HCT116 (cell line): ENCODE data around the gene PDE6A. TPM values are rescaled to one million over a fixed set of nuclear protein-coding genes. Genes with fewer than 3 reads are reported as not detected.

Experiments used
- ATAC-seq: fragments of 200-7000 bp; cut with Tn5 transposase; 2 replicates; pipeline ENCODE4 v1.9.1; 2020; ENCODE audit warnings: mild to moderate bottlenecking, moderate library complexity
- BruUV-seq: library from RNA; stranded (reverse); fragments of 400-500 nt; replicated peaks from 2 replicates; lab custom pipeline; 2021; lab: Mats Ljungman, UMichigan
- CTCF ChIA-PET: fragments of 300-600 bp; sonication (Branson Sonifier 250); formaldehyde crosslinking; loops from one replicate; lab custom pipeline; 2021; ENCODE audit warnings: antibody characterized with exemption; lab: Charles Lee
- POLR2A ChIA-PET: fragments of 300-600, 350-600 bp; sonication (Branson Sonifier 250); formaldehyde crosslinking; loops from one replicate; lab custom pipeline; 2021; ENCODE audit warnings: antibody characterized with exemption; lab: Charles Lee
- RAD21 ChIA-PET, 2 experiments: fragments of 300-600 bp; sonication (Branson Sonifier 250); formaldehyde crosslinking; loops; one replicate each; lab custom pipeline; 2023; ENCODE audit warnings: low total read pairs in 2 of 2; ENCODE audit not compliant: uncharacterized antibody in 2 of 2, unreplicated experiment in 2 of 2, low non-redundant PET in 1 of 2; lab: Charles Lee
- DNase-seq: peaks from one replicate; pipeline ENCODE4 v3.0.0-alpha.2; 2010; ENCODE audit warnings: low read depth, low spot score
- H2AFZ ChIP-seq: fragments of 200-600 bp; shearing (Covaris generic), sonication (generic); 2 replicates; pipeline ENCODE4 v1.6.1; 2017; ENCODE audit warnings: low read depth, mixed run types, mixed read lengths, antibody characterized with exemption, low read length; ENCODE audit not compliant: poor library complexity, severe bottlenecking
- H3K27ac ChIP-seq: 2 replicates; pipeline ENCODE4 v1.5.1; 2012; ENCODE audit warnings: low read depth, low read length
- H3K27me3 ChIP-seq: fragments of 200-600 bp; sonication (generic); 2 replicates; pipeline ENCODE4 v1.6.1; 2016; ENCODE audit warnings: mixed run types, low read length, mixed read lengths; ENCODE audit not compliant: insufficient read depth
- H3K36me3 ChIP-seq, 2 experiments: fragments of 200-500 bp in 1 of 2; fragments of 200-600 bp in 1 of 2; sonication (Bioruptor generic) in 1 of 2; sonication (generic) in 1 of 2; 2 replicates each; pipeline versions ENCODE4 v1.5.1 to v1.6.1; 2014 to 2016; ENCODE audit warnings: low read length in 2 of 2, inconsistent platforms in 1 of 2, mixed read lengths in 1 of 2, mixed run types in 1 of 2; ENCODE audit not compliant: insufficient read depth in 2 of 2, control insufficient read depth in 1 of 2
- H3K4me1 ChIP-seq, 2 experiments: fragments of 200-600 bp in 1 of 2; sonication (generic) in 1 of 2; 2 replicates each; pipeline versions ENCODE4 v1.5.1 to v1.6.1; 2012 to 2017; ENCODE audit warnings: low read length in 2 of 2, inconsistent platforms in 1 of 2, mild to moderate bottlenecking in 1 of 2, mixed read lengths in 1 of 2, mixed run types in 1 of 2, moderate library complexity in 1 of 2; ENCODE audit not compliant: insufficient read depth in 2 of 2, control insufficient read depth in 1 of 2
- H3K4me2 ChIP-seq: fragments of 200-600 bp; sonication (generic); 2 replicates; pipeline ENCODE4 v1.6.1; 2017; ENCODE audit warnings: mixed run types, low read length, mixed read lengths
- H3K4me3 ChIP-seq, 2 experiments: fragments of 200-600 bp in 1 of 2; sonication (generic) in 1 of 2; replicated peaks in 1 of 2; 2 replicates each; pipeline ENCODE4 v1.5.1; 2011 to 2016; ENCODE audit warnings: low read length in 2 of 2, control low read depth in 1 of 2, low read depth in 1 of 2, mild to moderate bottlenecking in 1 of 2, mixed read lengths in 1 of 2, mixed run types in 1 of 2
- H3K79me2 ChIP-seq: fragments of 200-600 bp; sonication (generic); 2 replicates; pipeline ENCODE4 v1.6.1; 2017; ENCODE audit warnings: mild to moderate bottlenecking, mixed run types, low read length, moderate library complexity, mixed read lengths; ENCODE audit not compliant: insufficient read depth
- H3K9ac ChIP-seq: fragments of 200-600 bp; sonication (generic); 2 replicates; pipeline ENCODE4 v1.6.1; 2016; ENCODE audit warnings: low read length, mixed read lengths
- H3K9me2 ChIP-seq: fragments of 200-600 bp; sonication (generic), shearing (Covaris generic); 2 replicates; pipeline ENCODE4 v1.6.1; 2017; ENCODE audit warnings: mixed run types, mild to moderate bottlenecking, moderate library complexity; ENCODE audit not compliant: insufficient read depth
- H3K9me3 ChIP-seq, 2 experiments: fragments of 200-500 bp in 1 of 2; fragments of 200-600 bp in 1 of 2; sonication (Bioruptor generic) in 1 of 2; sonication (generic) in 1 of 2; 2 replicates each; pipeline ENCODE4 v1.6.1; 2014 to 2017; ENCODE audit warnings: low read length in 2 of 2, mixed read lengths in 2 of 2, inconsistent platforms in 1 of 2, low read depth in 1 of 2, mild to moderate bottlenecking in 1 of 2, mixed run types in 1 of 2, moderate library complexity in 1 of 2; ENCODE audit not compliant: control insufficient read depth in 1 of 2, insufficient read depth in 1 of 2
- H4K20me1 ChIP-seq: fragments of 200-600 bp; sonication (generic), shearing (Covaris generic); 2 replicates; pipeline ENCODE4 v1.6.1; 2017; ENCODE audit warnings: mixed run types, mild to moderate bottlenecking, moderate library complexity; ENCODE audit not compliant: insufficient read depth
- ATF3 ChIP-seq: IDR thresholded peaks from 2 replicates; pipeline ENCODE4 v1.6.1; 2012
- CTCF ChIP-seq, 3 experiments: fragments of 200-600 bp in 1 of 3; sonication (generic) in 1 of 3; IDR thresholded peaks in 2 of 3; conservative IDR thresholded peaks in 1 of 3; 2 replicates each; pipeline ENCODE4 v1.5.1; 2012 to 2017; ENCODE audit warnings: low read depth in 2 of 3, low read length in 2 of 3, antibody characterized with exemption in 1 of 3, borderline replicate concordance in 1 of 3, control low read depth in 1 of 3, mild to moderate bottlenecking in 1 of 3, mixed read lengths in 1 of 3, mixed run types in 1 of 3, moderate library complexity in 1 of 3; ENCODE audit not compliant: insufficient read depth in 1 of 3
- EGR1 ChIP-seq: IDR thresholded peaks from 2 replicates; pipeline ENCODE4 v1.6.1; 2012; ENCODE audit warnings: low read depth
- ELF1 ChIP-seq: IDR thresholded peaks from 2 replicates; pipeline ENCODE4 v1.6.1; 2012; ENCODE audit warnings: low read depth, borderline replicate concordance
- EZH2 ChIP-seq: fragments of 200-600 bp; sonication (generic); IDR thresholded peaks from 2 replicates; pipeline ENCODE4 v1.6.1; 2017; ENCODE audit warnings: antibody characterized with exemption, mixed run types
- FOSL1 ChIP-seq: IDR thresholded peaks from 2 replicates; pipeline ENCODE4 v1.6.1; 2012; ENCODE audit warnings: low read depth
- MAX ChIP-seq: IDR thresholded peaks from 2 replicates; pipeline ENCODE4 v1.6.1; 2012
- POLR2A ChIP-seq: IDR thresholded peaks from 2 replicates; pipeline ENCODE4 v1.7.0; 2011; ENCODE audit warnings: borderline replicate concordance; ENCODE audit not compliant: insufficient read depth, insufficient read length; ENCODE audit errors: extremely low read depth
- POLR2AphosphoS5 ChIP-seq: IDR thresholded peaks from 2 replicates; pipeline ENCODE4 v1.6.1; 2011; ENCODE audit warnings: mild to moderate bottlenecking, low read depth, low read length, moderate library complexity
- SIN3A ChIP-seq: IDR thresholded peaks from 2 replicates; pipeline ENCODE4 v1.6.1; 2012; ENCODE audit warnings: low read depth
- SP1 ChIP-seq: IDR thresholded peaks from 2 replicates; pipeline ENCODE4 v1.6.1; 2012; ENCODE audit warnings: low read depth
- ZNF274 ChIP-seq: fragments of 200-500 bp; sonication (Bioruptor generic); IDR thresholded peaks from 2 replicates; pipeline ENCODE4 v1.6.1; 2014; ENCODE audit warnings: mild to moderate bottlenecking, low read depth, low read length, inconsistent platforms
- intact Hi-C: fragments of 100-400 bp; cut with micrococcal nuclease; formaldehyde crosslinking; loops from 2 replicates; pipeline ENCODE4 v1.10.0; 2022
- total RNA-seq: library from RNA; stranded (reverse); gene quantifications from one replicate; pipeline ENCODE4 v1.2.1, GENCODE V29; 2021; ENCODE audit not compliant: unreplicated experiment

PDE6A gene
- total RNA-seq, 1 experiment from 2014 or later: not detected

GRCh38 chr5:149863176-149863575 lies 81.4 kb downstream of the PDE6A start:
- Histone ChIP-seq H3K27me3 (no peaks in the 10 kb centered on the region), H3K9me2 (no peaks in the 10 kb centered on the region), H3K4me2 (no peak overlapping the region), H4K20me1 (no peaks in the 10 kb centered on the region), H2AFZ (no peak overlapping the region), H3K79me2 (no peaks in the 10 kb centered on the region), H3K4me3 (no peak overlapping the region), H3K27ac (no peak overlapping the region), H3K9ac (no peak overlapping the region), H3K9me3 (no peaks in the 10 kb centered on the region), H3K36me3 (no peaks in the 10 kb centered on the region), H3K4me1 (no peaks in the 10 kb centered on the region)
- ChIA-PET CTCF (interaction anchor here (1.0 kb wide), 1 partner anchor 10 kb away, joined by 5 read pairs; no protein-coding TSS in a partner anchor), POLR2A (no interaction called here), RAD21 (no interaction called here)
- ATAC-seq (no peak), DNase-seq (no peak)
- intact Hi-C loops: no loop called here
- BruUV-seq: no TSS peak
- no peak for TF ChIP-seq POLR2AphosphoS5
- no peak for TF ChIP-seq EZH2
- no peak for TF ChIP-seq POLR2A
- TF ChIP-seq SIN3A: no peak
- TF ChIP-seq FOSL1: no peak

- Histone ChIP-seq H3K79me2 (no peaks in the 10 kb centered on the region), H3K9me3 (no peaks in the 10 kb centered on the region), H3K27ac (no peak overlapping the region), H3K4me2 (no peak overlapping the region), H3K9me2 (no peaks in the 10 kb centered on the region), H3K27me3 (no peaks in the 10 kb centered on the region), H3K4me1 (no peaks in the 10 kb centered on the region; a peak in 1 of 4 replicates), H3K4me3 (no peak overlapping the region), H4K20me1 (no peaks in the 10 kb centered on the region), H2AFZ (no peak overlapping the region), H3K36me3 (no peaks in the 10 kb centered on the region), H3K9ac (no peak overlapping the region)
- intact Hi-C loops: no loop called here
- BruUV-seq: no TSS peak
- CTCF ChIA-PET: interaction anchor here (1.2 to 3.4 kb wide), 2 partner anchors 8 to 130 kb away, joined by 8 to 10 read pairs; no protein-coding TSS in a partner anchor
- POLR2A ChIA-PET: interaction anchor here (1.0 kb wide), 1 partner anchor 100 kb away, joined by 3 read pairs; the partner anchor contains the start of gene SLC26A2
- no peak for ATAC-seq
- RAD21 ChIA-PET: no interaction called here
- no peak for TF ChIP-seq SP1
- no peak for TF ChIP-seq ZNF274
- no peak for TF ChIP-seq FOSL1
- no peak for TF ChIP-seq ELF1
- TF ChIP-seq EGR1: no peak
- TF ChIP-seq CTCF (IDR thresholded peaks at IDR 0.05 in 2 of 3, conservative IDR thresholded peaks at IDR 0.05 in 1 of 3; ENCODE audit: borderline replicate concordance in 1 of 3, insufficient read depth in 1 of 3, low read depth in 2 of 3, low read length in 2 of 3): no peak
- no peak for TF ChIP-seq MAX
- TF ChIP-seq ATF3: no peak
- no peak for DNase-seq
These were observed 83.7 kb downstream of the PDE6A start for GRCh38 chr5:149860801-149861322.
